Measurements from ENCODE around the gene EFL1. TPM values are rescaled to one million over a fixed set of nuclear protein-coding genes. Genes with fewer than 3 reads are reported as not detected.

EFL1 gene
- polyA plus RNA-seq, 2 of the 4 experiments (the other 2 are of a cell fraction), result 21.2 to 42.3 TPM

- TF ChIP-seq E2F6 (IDR thresholded peaks at IDR 0.05; ENCODE audit: borderline replicate concordance, low read depth) (no peak), ESRRA (IDR thresholded peaks at IDR 0.05; ENCODE audit: borderline replicate concordance, low read length) (no peak), RNF2 (IDR thresholded peaks at IDR 0.05; ENCODE audit: borderline replicate concordance, low read depth) (no peak), HOXB5 (CRISPR knock-in tag; IDR thresholded peaks at IDR 0.05) (no peak), ELK1 (IDR thresholded peaks at IDR 0.05; ENCODE audit: low read depth, low read length) (no peak)
These were observed 181.8 kb downstream of the EFL1 start (continued) for GRCh38 chr15:82080774-82081173.

Small RNAs within 50 kb of the gene (small RNA-seq; reads per million reads assigned to genes)
- gene RNU1-77P, result 0 to 1.8 (median 0.18) reads per million in 6 experiments

Other genes starting within 250 kb of the EFL1 start
- gene MEX3B, start 216.7 kb downstream of the EFL1 start, polyA plus RNA-seq (2011; rRNA removed), result 1.8 and 2.3 TPM in 2 replicates
- gene MEX3B, start 216.7 kb downstream of the EFL1 start, polyA plus RNA-seq (2017; fragmentation: RNase III; extraction: RNeasy Plus Mini Kit Qiagen cat#74134 plus additional on column Dnase treatment), result 3.0 to 4.6 TPM (median 4.2 TPM) in 3 replicates
- 1.1 and 4.5 TPM in 2 replicates for gene SAXO2, start 84 bp upstream of the EFL1 start, polyA plus RNA-seq (2011; rRNA removed)
- 1.8 to 2.5 TPM (median 2.2 TPM) in 3 replicates for gene SAXO2, start 84 bp upstream of the EFL1 start, polyA plus RNA-seq (2017; fragmentation: RNase III; extraction: RNeasy Plus Mini Kit Qiagen cat#74134 plus additional on column Dnase treatment)
- gene GOLGA6L10, start 86.7 kb upstream of the EFL1 start, polyA plus RNA-seq (2011; rRNA removed), result 0.74 and 0.84 TPM in 2 replicates
- 0.62 to 1.1 TPM (median 0.98 TPM) in 3 replicates for gene GOLGA6L10, start 86.7 kb upstream of the EFL1 start, polyA plus RNA-seq (2017; fragmentation: RNase III; extraction: RNeasy Plus Mini Kit Qiagen cat#74134 plus additional on column Dnase treatment)
- gene GOLGA6L9, start 167.1 kb upstream of the EFL1 start, polyA plus RNA-seq (2011; rRNA removed), result 4.7 and 6.3 TPM in 2 replicates
- 3.9 to 4.8 TPM (median 4.4 TPM) in 3 replicates for gene GOLGA6L9, start 167.1 kb upstream of the EFL1 start, polyA plus RNA-seq (2017; fragmentation: RNase III; extraction: RNeasy Plus Mini Kit Qiagen cat#74134 plus additional on column Dnase treatment)